ENCODE data around the gene FOXK1.

FOXK1 gene

DNA sequence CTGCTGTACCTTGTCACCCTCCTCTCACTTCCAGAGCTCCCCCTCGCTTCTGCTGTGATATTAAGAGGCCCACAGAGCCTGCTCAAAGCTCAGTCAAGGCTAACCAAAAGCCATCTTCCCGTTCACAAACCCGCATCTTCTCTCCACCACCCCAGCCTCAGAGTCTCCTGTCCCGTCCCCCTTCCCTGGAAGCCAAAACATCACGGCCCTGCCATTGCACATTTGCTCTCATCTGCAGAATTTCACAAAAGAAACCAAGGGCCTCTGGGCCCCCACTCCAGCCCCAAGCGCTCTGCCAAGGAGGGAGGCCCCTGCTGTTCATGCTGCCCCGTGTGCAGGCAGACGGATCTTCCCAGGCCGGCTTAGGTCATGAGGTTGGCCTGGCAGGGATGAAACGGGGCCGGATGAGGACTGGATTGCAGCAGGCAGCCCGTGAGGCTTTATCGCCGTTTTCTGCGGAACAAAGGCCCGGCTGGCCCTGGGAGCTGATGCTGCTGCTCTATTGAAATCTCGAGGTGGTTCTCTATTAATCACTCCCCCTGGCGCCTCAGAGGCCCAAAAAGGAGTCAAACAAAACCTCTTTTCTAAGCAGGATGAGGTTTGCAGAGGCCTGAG, 31.6 kb upstream of the FOXK1 start:
- H3K4me1 ChIP-seq (ENCODE audit: control insufficient read depth, insufficient read depth, low read length, unreplicated experiment) = no peaks in the 10 kb centered on the region
- H3K27me3 ChIP-seq (ENCODE audit: insufficient read depth, low read length) = no peaks in the 10 kb centered on the region
- H3K36me3 ChIP-seq (ENCODE audit: insufficient read depth, low read length) = no peaks in the 10 kb centered on the region
- H3K79me2 ChIP-seq (ENCODE audit: control insufficient read depth, insufficient read depth, low read length, unreplicated experiment) = no peaks in the 10 kb centered on the region
- H3K27ac ChIP-seq (ENCODE audit: low read depth, low read length) = no peak overlapping the region
- no peak overlapping the region for H2AFZ ChIP-seq (ENCODE audit: low read length, unreplicated experiment)
- no peak overlapping the region for H3K4me3 ChIP-seq (ENCODE audit: low read depth, low read length)

DNA sequence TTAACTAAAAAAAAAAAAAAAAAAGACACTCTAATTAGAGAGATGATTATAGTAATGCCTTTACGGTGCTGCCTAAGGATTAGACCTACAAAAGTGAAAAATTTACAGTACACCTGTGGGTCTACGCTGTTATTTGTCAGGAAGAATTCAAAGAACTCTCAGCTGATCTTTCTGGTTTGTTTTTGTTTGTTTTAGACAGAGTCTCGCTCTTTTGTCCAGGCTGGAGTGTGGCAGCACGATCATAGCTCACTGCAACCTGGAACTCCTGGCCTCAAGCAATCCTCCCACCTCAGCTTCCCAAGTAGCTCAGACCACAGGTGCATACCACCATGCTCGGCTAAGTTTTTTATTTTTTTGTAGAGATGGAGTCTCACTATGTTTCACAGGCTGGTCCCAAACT, 28.3 kb upstream of the FOXK1 start:
- Histone ChIP-seq H3K79me2 (ENCODE audit: control insufficient read depth, insufficient read depth, low read length, unreplicated experiment) (no peaks in the 10 kb centered on the region), H3K27ac (ENCODE audit: low read depth, low read length) (no peak overlapping the region), H3K4me3 (ENCODE audit: low read depth, low read length) (no peak overlapping the region), H3K27me3 (ENCODE audit: insufficient read depth, low read length) (no peaks in the 10 kb centered on the region), H3K4me1 (ENCODE audit: control insufficient read depth, insufficient read depth, low read length, unreplicated experiment) (no peaks in the 10 kb centered on the region), H2AFZ (ENCODE audit: low read length, unreplicated experiment) (no peak overlapping the region), H3K36me3 (ENCODE audit: insufficient read depth, low read length) (no peaks in the 10 kb centered on the region)

DNA sequence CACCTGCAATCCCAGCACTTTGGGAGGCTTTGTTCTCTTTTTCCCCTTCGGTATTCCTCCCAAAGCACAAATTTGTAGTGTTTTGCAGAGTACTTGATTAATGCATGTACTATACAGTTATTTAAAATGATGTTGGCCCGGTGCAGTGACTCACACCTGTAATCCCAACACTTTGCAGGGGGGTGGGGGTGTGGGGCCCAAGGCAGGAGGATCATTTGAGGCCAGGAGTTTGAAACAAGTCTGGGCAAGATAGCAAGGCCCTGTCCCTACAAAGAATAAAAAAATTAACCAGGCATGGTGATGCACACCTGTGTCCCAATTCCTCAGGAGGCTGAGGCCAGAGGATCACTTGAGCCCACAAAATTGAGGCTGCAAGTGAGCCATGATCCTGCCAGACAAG, 26.8 kb upstream of the FOXK1 start:
- Histone ChIP-seq H3K27me3 (ENCODE audit: insufficient read depth, low read length) (no peaks in the 10 kb centered on the region), H3K4me3 (ENCODE audit: low read depth, low read length) (no peak overlapping the region), H3K4me1 (ENCODE audit: control insufficient read depth, insufficient read depth, low read length, unreplicated experiment) (no peaks in the 10 kb centered on the region), H3K79me2 (ENCODE audit: control insufficient read depth, insufficient read depth, low read length, unreplicated experiment) (no peaks in the 10 kb centered on the region), H3K27ac (ENCODE audit: low read depth, low read length) (no peak overlapping the region), H2AFZ (ENCODE audit: low read length, unreplicated experiment) (no peak overlapping the region), H3K36me3 (ENCODE audit: insufficient read depth, low read length) (no peaks in the 10 kb centered on the region)

DNA sequence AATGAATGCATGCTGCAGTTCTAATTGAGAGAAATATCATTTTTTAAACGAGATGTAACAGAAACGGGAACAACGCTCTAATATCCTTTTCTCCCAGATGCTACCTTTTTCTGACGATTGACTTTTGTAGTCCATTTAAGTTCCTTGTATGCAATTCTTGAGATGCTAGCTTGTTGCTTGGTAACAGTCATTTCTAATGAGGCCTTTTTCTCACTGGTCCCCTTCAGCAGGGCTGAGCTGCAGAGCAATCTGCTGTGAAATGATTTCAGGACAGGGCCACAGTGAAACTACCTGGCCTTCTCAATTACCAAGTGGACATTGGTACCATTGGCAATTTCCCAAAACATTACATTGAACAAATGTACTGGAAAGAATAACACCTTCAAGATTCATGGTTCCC, 26.2 kb upstream of the FOXK1 start:
- no peaks in the 10 kb centered on the region for H3K4me1 ChIP-seq (ENCODE audit: control insufficient read depth, insufficient read depth, low read length, unreplicated experiment)
- no peaks in the 10 kb centered on the region for H3K79me2 ChIP-seq (ENCODE audit: control insufficient read depth, insufficient read depth, low read length, unreplicated experiment)
- H3K27ac ChIP-seq (ENCODE audit: low read depth, low read length) = no peak overlapping the region
- H3K4me3 ChIP-seq (ENCODE audit: low read depth, low read length) = no peak overlapping the region
- no peaks in the 10 kb centered on the region for H3K36me3 ChIP-seq (ENCODE audit: insufficient read depth, low read length)
- H2AFZ ChIP-seq (ENCODE audit: low read length, unreplicated experiment) = no peak overlapping the region
- no peaks in the 10 kb centered on the region for H3K27me3 ChIP-seq (ENCODE audit: insufficient read depth, low read length)

DNA sequence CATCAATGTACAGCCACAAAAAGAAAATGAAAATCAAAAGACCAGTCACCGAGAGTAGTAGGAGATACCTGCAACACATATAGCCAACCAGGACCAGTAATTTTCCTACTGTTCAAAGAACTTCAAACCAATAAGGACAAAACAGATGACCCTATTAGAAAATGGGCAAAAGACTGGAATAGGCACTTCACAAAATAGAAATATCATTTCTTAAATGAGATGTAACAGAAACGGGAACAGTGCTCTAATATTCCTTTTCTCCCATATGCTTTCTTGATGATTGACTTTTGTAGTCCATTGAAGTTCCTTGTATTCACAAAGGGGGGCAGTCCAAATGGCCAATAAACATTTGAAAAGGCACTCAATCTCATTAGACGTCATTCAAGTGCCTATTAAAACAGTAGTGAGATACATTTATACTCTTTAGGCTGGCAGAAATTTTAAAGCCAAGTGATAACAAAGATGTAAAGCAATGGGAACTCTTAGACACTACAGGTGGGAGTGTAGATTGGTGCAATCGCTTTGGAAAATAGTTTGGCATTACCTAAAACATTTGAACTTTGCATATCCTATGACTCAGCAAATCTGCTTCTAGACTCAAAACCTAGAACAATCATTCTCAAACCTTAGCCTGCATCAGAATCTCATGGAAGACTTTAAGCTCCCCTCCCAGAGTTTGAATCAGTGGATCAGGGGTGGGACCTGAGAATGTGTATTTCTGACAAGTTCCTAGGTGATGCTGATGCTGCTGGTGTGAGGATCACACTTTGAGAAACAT, 24.3 kb upstream of the FOXK1 start:
- Histone ChIP-seq H3K4me1 (ENCODE audit: control insufficient read depth, insufficient read depth, low read length, unreplicated experiment) (no peaks in the 10 kb centered on the region), H3K79me2 (ENCODE audit: control insufficient read depth, insufficient read depth, low read length, unreplicated experiment) (no peaks in the 10 kb centered on the region), H3K4me3 (ENCODE audit: low read depth, low read length) (no peak overlapping the region), H3K36me3 (ENCODE audit: insufficient read depth, low read length) (no peaks in the 10 kb centered on the region), H3K27me3 (ENCODE audit: insufficient read depth, low read length) (no peaks in the 10 kb centered on the region), H2AFZ (ENCODE audit: low read length, unreplicated experiment) (no peak overlapping the region), H3K27ac (ENCODE audit: low read depth, low read length) (no peak overlapping the region)

DNA sequence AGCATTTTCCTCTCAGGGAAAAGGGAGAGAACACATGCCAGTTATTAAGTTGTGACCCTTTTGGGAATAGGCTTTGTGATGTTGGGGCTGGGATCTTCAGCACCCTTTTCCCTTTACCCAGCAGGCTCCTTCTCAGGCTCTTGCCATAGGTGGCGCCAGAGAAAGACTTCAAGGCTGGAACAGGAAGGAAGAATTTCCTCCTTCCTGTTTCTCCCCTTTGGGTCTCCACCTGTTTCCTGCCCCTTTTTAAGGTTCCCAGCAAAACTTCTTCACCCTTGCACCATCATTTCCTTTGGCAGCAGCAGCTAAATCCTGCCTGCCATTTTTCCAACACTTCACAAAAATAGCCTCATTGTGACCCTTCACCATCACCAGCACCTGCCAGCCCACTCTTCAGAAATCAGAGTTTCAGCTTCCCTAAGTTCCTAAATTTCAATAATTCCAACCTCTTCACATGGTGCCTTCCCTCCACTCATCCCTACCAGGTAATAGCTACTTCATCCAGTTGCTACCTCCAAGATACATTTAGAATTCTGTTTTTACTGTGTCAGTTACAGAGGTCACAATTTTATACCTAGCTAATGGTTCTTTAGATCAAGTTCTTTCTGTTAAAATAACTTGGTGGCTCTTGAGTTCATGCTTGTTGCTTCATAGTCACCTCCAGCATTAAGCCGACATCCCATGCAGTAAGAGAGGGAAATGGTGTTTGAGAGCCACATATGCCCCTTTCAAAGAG, 22.4 kb upstream of the FOXK1 start:
- H3K4me1 ChIP-seq (ENCODE audit: control insufficient read depth, insufficient read depth, low read length, unreplicated experiment) = no peaks in the 10 kb centered on the region
- no peak overlapping the region for H3K4me3 ChIP-seq (ENCODE audit: low read depth, low read length)
- no peaks in the 10 kb centered on the region for H3K79me2 ChIP-seq (ENCODE audit: control insufficient read depth, insufficient read depth, low read length, unreplicated experiment)
- no peak overlapping the region for H2AFZ ChIP-seq (ENCODE audit: low read length, unreplicated experiment)
- no peaks in the 10 kb centered on the region for H3K27me3 ChIP-seq (ENCODE audit: insufficient read depth, low read length)
- no peaks in the 10 kb centered on the region for H3K36me3 ChIP-seq (ENCODE audit: insufficient read depth, low read length)
- H3K27ac ChIP-seq (ENCODE audit: low read depth, low read length) = no peak overlapping the region

DNA sequence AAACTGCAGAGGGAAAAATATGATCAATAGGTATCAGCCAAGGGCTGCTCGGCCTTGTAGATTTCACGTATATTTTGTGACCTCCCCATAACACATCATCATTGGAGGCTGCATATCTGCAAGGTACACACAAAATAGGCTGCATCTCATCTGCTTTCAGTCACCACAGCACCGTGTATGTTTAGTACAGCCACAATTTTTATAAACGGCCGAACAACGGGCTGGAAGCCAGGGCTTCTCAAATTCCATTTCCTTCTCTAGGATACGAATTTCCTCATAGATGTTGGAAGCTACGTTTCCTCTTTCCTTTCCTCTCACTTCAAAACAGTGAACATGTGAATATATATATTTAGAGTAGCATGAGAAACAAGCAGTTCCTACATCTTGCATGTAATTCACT, 20.2 kb upstream of the FOXK1 start:
- Histone ChIP-seq H3K27ac (ENCODE audit: low read depth, low read length) (no peak overlapping the region), H2AFZ (ENCODE audit: low read length, unreplicated experiment) (peak overlapping the region; percentile 67), H3K4me1 (ENCODE audit: control insufficient read depth, insufficient read depth, low read length, unreplicated experiment) (peaks cover 11% of the 10 kb centered on the region), H3K36me3 (ENCODE audit: insufficient read depth, low read length) (no peaks in the 10 kb centered on the region), H3K27me3 (ENCODE audit: insufficient read depth, low read length) (no peaks in the 10 kb centered on the region), H3K79me2 (ENCODE audit: control insufficient read depth, insufficient read depth, low read length, unreplicated experiment) (no peaks in the 10 kb centered on the region), H3K4me3 (ENCODE audit: low read depth, low read length) (peak overlapping the region; percentile 51)

DNA sequence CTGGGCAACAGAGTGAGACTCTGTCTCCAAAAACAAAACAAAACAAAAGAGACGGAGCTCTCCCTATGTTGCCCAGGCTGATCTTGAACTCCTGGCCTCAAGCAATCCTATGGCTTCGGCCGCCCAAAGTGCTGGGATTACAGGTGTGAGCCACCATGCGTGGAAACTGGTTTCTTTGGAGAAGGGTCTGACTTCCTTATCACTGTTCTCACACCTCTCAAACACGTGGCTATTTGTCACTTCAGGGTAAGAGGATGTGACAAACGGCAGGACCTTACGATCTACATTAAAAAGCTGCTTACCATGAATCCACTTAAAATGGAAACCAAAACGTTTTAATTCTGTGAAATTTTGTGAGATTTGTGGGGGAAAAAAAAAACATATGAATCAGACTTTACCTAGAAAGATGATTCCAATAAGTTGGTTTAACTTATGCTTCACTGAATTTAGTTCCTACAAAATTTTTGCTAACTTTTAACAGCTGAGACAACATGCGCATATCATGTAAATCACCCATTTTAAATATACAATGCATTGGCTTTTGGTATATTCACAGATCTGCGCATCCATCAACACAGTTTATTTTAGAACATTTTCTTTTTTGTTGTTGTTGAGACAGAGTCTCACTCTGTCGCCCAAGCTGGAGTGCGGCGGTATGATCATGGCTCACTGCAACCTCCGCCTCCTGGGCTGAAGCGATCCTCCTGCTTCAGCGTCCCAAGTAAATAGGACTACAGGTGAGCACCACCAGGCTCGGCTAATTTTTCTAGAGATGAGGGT, 18.7 kb upstream of the FOXK1 start:
- Histone ChIP-seq H3K4me3 (ENCODE audit: low read depth, low read length) (no peak overlapping the region), H3K4me1 (ENCODE audit: control insufficient read depth, insufficient read depth, low read length, unreplicated experiment) (peaks cover 20% of the 10 kb centered on the region), H3K27ac (ENCODE audit: low read depth, low read length) (no peak overlapping the region), H3K36me3 (ENCODE audit: insufficient read depth, low read length) (no peaks in the 10 kb centered on the region), H3K79me2 (ENCODE audit: control insufficient read depth, insufficient read depth, low read length, unreplicated experiment) (no peaks in the 10 kb centered on the region), H3K27me3 (ENCODE audit: insufficient read depth, low read length) (no peaks in the 10 kb centered on the region), H2AFZ (ENCODE audit: low read length, unreplicated experiment) (no peak overlapping the region)

DNA sequence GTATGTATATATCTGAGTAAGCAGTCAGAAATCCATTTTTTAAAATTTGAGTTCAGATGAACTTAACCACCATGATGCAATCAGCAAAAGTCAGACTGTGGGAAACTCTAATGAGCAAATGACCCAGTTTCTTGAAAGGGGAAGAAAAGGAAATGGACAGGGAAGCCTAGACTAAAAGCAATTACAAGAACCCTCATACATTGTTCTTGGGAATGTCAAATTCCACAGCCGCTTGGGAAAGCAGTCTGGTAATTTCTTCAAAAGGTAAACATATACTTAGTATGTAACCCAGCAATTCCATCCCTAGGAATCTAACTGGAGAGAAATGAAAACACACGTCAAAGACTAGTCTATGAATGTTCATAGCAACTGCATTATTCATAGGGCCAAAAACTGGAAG, 16.4 kb upstream of the FOXK1 start:
- Histone ChIP-seq H3K79me2 (ENCODE audit: control insufficient read depth, insufficient read depth, low read length, unreplicated experiment) (no peaks in the 10 kb centered on the region), H3K27me3 (ENCODE audit: insufficient read depth, low read length) (no peaks in the 10 kb centered on the region), H3K36me3 (ENCODE audit: insufficient read depth, low read length) (no peaks in the 10 kb centered on the region), H3K4me3 (ENCODE audit: low read depth, low read length) (peak overlapping the region; percentile 42; the same call in 1 of the 2 replicates), H2AFZ (ENCODE audit: low read length, unreplicated experiment) (no peak overlapping the region), H3K27ac (ENCODE audit: low read depth, low read length) (peak overlapping the region; percentile 95), H3K4me1 (ENCODE audit: control insufficient read depth, insufficient read depth, low read length, unreplicated experiment) (peaks cover 20% of the 10 kb centered on the region)

DNA sequence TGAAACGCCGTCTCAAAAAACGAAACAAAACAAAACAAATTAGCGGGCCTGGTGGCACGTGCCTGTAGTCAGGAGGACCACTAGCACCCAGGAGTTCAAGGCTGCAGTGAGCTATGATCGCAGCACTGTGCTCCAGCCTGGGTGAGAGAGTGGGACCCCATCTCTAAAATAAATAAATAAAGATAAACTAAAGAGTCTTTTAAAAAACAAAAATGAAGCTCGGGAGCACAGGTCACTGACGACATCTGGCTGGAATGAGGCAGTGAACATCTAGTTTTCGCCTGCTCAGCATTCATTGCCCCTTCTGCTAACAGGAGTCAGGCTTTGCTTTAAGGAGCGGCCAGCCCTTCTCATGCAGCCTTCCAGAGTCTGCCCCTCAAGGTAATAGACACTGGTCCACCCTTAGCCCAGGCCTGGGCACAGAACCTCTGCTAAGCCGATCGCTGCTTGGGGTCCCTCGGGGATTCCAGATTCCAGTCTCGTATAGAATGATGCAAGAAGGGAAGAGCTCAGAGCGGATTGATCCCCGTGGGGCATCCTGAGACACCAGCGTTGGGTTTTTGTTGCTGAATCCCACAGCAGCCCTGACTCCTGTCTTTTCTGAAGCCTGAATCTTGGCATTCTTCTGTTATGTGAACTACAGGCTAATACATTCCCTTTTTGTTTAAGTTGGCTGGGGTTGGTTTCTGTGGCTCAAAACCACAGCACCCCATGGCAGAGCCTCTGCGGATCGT, 14.2 kb upstream of the FOXK1 start:
- peak overlapping the region; percentile 87 for H3K27ac ChIP-seq (ENCODE audit: low read depth, low read length)
- H3K27me3 ChIP-seq (ENCODE audit: insufficient read depth, low read length) = no peaks in the 10 kb centered on the region
- peak overlapping the region; percentile 53 for H3K4me3 ChIP-seq (ENCODE audit: low read depth, low read length)
- no peaks in the 10 kb centered on the region for H3K79me2 ChIP-seq (ENCODE audit: control insufficient read depth, insufficient read depth, low read length, unreplicated experiment)
- H2AFZ ChIP-seq (ENCODE audit: low read length, unreplicated experiment) = peak overlapping the region; percentile 58
- no peaks in the 10 kb centered on the region for H3K36me3 ChIP-seq (ENCODE audit: insufficient read depth, low read length)
- H3K4me1 ChIP-seq (ENCODE audit: control insufficient read depth, insufficient read depth, low read length, unreplicated experiment) = peaks cover 20% of the 10 kb centered on the region

All from ACC112 (cell line).